Measurements from ENCODE around the gene BMERB1.

The BMERB1 gene

GRCh38 chr16:15621456-15621855 lies 187.1 kb downstream of the BMERB1 start:
- DNase-seq: no peak

GRCh38 chr16:15621889-15622288 lies 187.5 kb downstream of the BMERB1 start:
- no peak for DNase-seq

- no peak for DNase-seq
Observed at GRCh38 chr16:15631730-15632409, 197.5 kb downstream of the BMERB1 start.

GRCh38 chr16:15635926-15636325 lies 201.5 kb downstream of the BMERB1 start:
- DNase-seq: no peak

DNA sequence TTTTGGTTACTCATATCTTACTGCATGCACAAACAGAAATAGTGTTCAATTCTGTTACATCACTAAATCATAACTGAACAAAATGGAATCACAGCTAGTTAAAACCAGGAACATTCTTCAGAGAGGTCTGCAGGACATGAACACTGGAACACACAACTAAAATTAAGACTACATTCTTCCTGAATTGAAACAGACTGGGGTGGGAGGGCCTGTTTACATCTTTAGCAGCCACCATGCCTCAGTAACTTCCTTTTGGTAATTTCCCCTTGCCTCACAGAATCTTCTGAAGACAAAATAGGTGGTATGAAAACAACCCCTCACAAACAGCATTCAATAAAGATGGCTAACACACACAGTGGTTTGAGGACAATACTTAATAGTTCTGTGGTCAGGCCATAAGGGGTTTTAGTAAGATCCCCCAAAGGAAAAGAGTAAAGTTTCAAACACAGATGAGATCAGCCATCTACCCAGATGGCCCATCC lies 202.0 kb downstream of the BMERB1 start:
- DNase-seq: no peak
